NB4 (cell line): ENCODE data around the gene EVI2A.
"Not testable (repeated sequence)": the region's sequence is repeated elsewhere in the genome, so short reads cannot be mapped to it uniquely, and the experiment has no call there.

Experiments used
- CTCF ChIP-seq: IDR thresholded peaks from one replicate; pipeline ENCODE4 v1.5.1; 2012; ENCODE audit warnings: low read depth, low read length
- MAX ChIP-seq: IDR thresholded peaks from 2 replicates; pipeline ENCODE4 v1.6.1; 2011; ENCODE audit warnings: low read depth, low read length
- POLR2A ChIP-seq: IDR thresholded peaks from 2 replicates; pipeline ENCODE4 v1.6.1; 2011; ENCODE audit warnings: mild to moderate bottlenecking; ENCODE audit not compliant: insufficient read length; ENCODE audit errors: extremely low read depth

GRCh38 chr17:31312223-31312622 lies 9.2 kb downstream of the EVI2A start:
- not testable (repeated sequence) for TF ChIP-seq CTCF, POLR2A, MAX
